Loucy (cell line): ENCODE results near the gene MICALL1.

Experiments used
- H2AFZ ChIP-seq: fragments of 200-600 bp; sonication (generic); 2 replicates; pipeline ENCODE4 v1.6.0; 2016; ENCODE audit warnings: antibody characterized with exemption, mild to moderate bottlenecking, low read length, moderate library complexity
- H3F3A ChIP-seq: fragments of 200-600 bp; 2 replicates; pipeline ENCODE4 v1.6.0; 2016; ENCODE audit warnings: antibody characterized with exemption, low read depth, mild to moderate bottlenecking
- H3K27me3 ChIP-seq: fragments of 200-600 bp; sonication (generic); 2 replicates; pipeline ENCODE4 v1.6.1; 2014; ENCODE audit warnings: low read length, mild to moderate bottlenecking; ENCODE audit not compliant: insufficient read depth, poor library complexity, severe bottlenecking
- H3K36me3 ChIP-seq: fragments of 200-600 bp; sonication (generic); 2 replicates; pipeline ENCODE4 v1.6.1; 2016; ENCODE audit warnings: low read length; ENCODE audit not compliant: insufficient read depth
- H3K4me1 ChIP-seq: fragments of 200-600 bp; sonication (generic); 2 replicates; pipeline ENCODE4 v1.5.1; 2014; ENCODE audit warnings: low read length, mild to moderate bottlenecking; ENCODE audit not compliant: insufficient read depth, poor library complexity, severe bottlenecking
- H3K4me2 ChIP-seq: fragments of 200-600 bp; sonication (generic); 2 replicates; pipeline ENCODE4 v1.6.0; 2014; ENCODE audit warnings: antibody characterized with exemption, low read length, low read depth, mild to moderate bottlenecking; ENCODE audit not compliant: poor library complexity, severe bottlenecking
- H3K4me3 ChIP-seq: fragments of 200-600 bp; sonication (generic); 2 replicates; pipeline ENCODE4 v1.5.1; 2014; ENCODE audit warnings: low read length, mild to moderate bottlenecking, mixed read lengths; ENCODE audit not compliant: poor library complexity, severe bottlenecking
- H3K79me2 ChIP-seq: fragments of 200-600 bp; sonication (generic); 2 replicates; pipeline ENCODE4 v1.6.1; 2014; ENCODE audit warnings: low read length; ENCODE audit not compliant: insufficient read depth
- H3K9ac ChIP-seq: fragments of 200-600 bp; sonication (generic); 2 replicates; pipeline ENCODE4 v1.6.0; 2014; ENCODE audit warnings: mild to moderate bottlenecking, low read depth, low read length, moderate library complexity; ENCODE audit not compliant: poor library complexity, severe bottlenecking
- H3K9me2 ChIP-seq: fragments of 200-600 bp; sonication (generic); replicated peaks from 2 replicates; pipeline ENCODE4 v1.6.1; 2016; ENCODE audit warnings: low read depth, low read length, mixed read lengths
- H3K9me3 ChIP-seq: fragments of 200-600 bp; sonication (generic); 2 replicates; pipeline ENCODE4 v1.6.1; 2014; ENCODE audit warnings: mild to moderate bottlenecking, antibody characterized with exemption, low read length, low read depth; ENCODE audit not compliant: insufficient read depth
- H4K20me1 ChIP-seq: fragments of 200-600 bp; sonication (generic); 2 replicates; pipeline ENCODE4 v1.6.0; 2014; ENCODE audit warnings: antibody characterized with exemption, low read length, mild to moderate bottlenecking; ENCODE audit not compliant: insufficient read depth, poor library complexity, severe bottlenecking
- EZH2phosphoT487 ChIP-seq: fragments of 200-600 bp; IDR thresholded peaks from 2 replicates; pipeline ENCODE4 v1.6.1; 2018; ENCODE audit warnings: antibody characterized with exemption, mild to moderate bottlenecking, moderate library complexity, borderline replicate concordance
- TF ChIP-seq, protein P1 (sequence below): fragments of 200-600 bp; sonication (generic); conservative IDR thresholded peaks from 2 replicates; pipeline ENCODE4 v1.5.1; 2014; ENCODE audit warnings: mild to moderate bottlenecking, antibody characterized with exemption, low read length

The MICALL1 gene

DNA sequence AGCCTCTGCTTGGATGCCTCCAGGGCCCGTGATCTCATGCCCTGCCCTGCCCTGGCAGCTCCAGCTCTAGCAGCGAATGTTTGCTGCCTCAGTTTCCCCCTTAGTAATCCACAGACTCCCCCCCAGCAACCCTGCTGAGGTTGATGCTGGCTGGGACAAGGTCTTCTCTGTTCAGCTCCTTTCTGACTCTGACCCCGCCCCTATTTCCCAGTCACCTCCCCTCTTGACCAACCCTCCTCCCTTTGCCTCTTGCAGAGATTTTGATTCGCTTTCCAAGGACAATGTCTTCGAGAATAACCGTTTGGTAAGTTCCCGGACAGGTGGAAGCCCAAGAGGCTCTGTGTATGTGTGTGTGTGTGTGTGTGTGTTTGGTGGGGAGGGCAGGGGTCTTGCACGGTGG lies 5.6 kb downstream of the MICALL1 start:
- Histone ChIP-seq H3K9me3 (no peaks in the 10 kb centered on the region), H4K20me1 (peaks cover 4% of the 10 kb centered on the region), H2AFZ (no peak overlapping the region), H3K4me3 (no peak overlapping the region), H3K4me2 (no peak overlapping the region), H3K9me2 (no peaks in the 10 kb centered on the region), H3K79me2 (peaks cover 29% of the 10 kb centered on the region), H3K27me3 (no peaks in the 10 kb centered on the region), H3K9ac (no peak overlapping the region), H3K4me1 (peaks cover 32% of the 10 kb centered on the region), H3F3A (no peaks in the 10 kb centered on the region), H3K36me3 (0 out of 2 replicates have a peak, but pooled peaks cover 5% of the 10 kb centered on the region)
- no peak for TF ChIP-seq EZH2phosphoT487

DNA sequence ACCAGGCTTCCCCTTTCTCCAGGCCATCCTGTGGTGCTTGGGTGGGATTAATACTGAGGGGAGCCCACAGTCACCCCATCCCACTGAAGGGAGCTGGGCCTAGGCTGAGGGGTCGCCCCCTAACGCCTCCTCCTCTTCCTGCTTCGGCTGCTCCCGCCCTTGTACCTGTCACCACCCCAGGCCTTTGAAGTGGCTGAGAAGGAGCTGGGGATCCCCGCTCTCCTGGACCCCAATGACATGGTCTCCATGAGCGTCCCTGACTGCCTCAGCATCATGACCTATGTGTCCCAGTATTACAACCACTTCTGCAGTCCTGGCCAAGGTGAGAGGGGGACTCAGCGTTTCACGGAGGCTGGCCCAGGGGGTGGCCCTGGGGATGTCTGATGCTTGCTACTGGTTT lies 6.1 kb downstream of the MICALL1 start:
- H3K9me3 ChIP-seq = no peaks in the 10 kb centered on the region
- no peak overlapping the region for H2AFZ ChIP-seq
- no peak overlapping the region for H3K4me2 ChIP-seq
- peaks cover 7% of the 10 kb centered on the region; the same call in 1 of the 2 replicates for H3K36me3 ChIP-seq
- TF ChIP-seq EZH2phosphoT487 = no peak
- TF ChIP-seq, protein P1, sequence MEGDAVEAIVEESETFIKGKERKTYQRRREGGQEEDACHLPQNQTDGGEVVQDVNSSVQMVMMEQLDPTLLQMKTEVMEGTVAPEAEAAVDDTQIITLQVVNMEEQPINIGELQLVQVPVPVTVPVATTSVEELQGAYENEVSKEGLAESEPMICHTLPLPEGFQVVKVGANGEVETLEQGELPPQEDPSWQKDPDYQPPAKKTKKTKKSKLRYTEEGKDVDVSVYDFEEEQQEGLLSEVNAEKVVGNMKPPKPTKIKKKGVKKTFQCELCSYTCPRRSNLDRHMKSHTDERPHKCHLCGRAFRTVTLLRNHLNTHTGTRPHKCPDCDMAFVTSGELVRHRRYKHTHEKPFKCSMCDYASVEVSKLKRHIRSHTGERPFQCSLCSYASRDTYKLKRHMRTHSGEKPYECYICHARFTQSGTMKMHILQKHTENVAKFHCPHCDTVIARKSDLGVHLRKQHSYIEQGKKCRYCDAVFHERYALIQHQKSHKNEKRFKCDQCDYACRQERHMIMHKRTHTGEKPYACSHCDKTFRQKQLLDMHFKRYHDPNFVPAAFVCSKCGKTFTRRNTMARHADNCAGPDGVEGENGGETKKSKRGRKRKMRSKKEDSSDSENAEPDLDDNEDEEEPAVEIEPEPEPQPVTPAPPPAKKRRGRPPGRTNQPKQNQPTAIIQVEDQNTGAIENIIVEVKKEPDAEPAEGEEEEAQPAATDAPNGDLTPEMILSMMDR = no peak
- H3K79me2 ChIP-seq = peaks cover 25% of the 10 kb centered on the region; the same call in 1 of the 2 replicates
- no peaks in the 10 kb centered on the region for H3F3A ChIP-seq
- H3K9me2 ChIP-seq = no peaks in the 10 kb centered on the region
- no peak overlapping the region for H3K9ac ChIP-seq
- H3K4me3 ChIP-seq = no peak overlapping the region
- peaks cover 27% of the 10 kb centered on the region for H3K4me1 ChIP-seq
- H4K20me1 ChIP-seq = peaks cover 4% of the 10 kb centered on the region
- no peaks in the 10 kb centered on the region for H3K27me3 ChIP-seq

- TF ChIP-seq, protein P1 = no peak
- TF ChIP-seq EZH2phosphoT487 = no peak
- Histone ChIP-seq H3K4me1 (peaks cover 18% of the 10 kb centered on the region), H3K79me2 (peaks cover 14% of the 10 kb centered on the region; the same call in 1 of the 2 replicates), H3K4me3 (no peak overlapping the region), H3K9ac (no peak overlapping the region), H3K9me3 (no peaks in the 10 kb centered on the region), H3K9me2 (no peaks in the 10 kb centered on the region), H3K4me2 (no peak overlapping the region), H3K27me3 (no peaks in the 10 kb centered on the region), H2AFZ (no peak overlapping the region), H3K36me3 (peaks cover 12% of the 10 kb centered on the region; the same call in 1 of the 2 replicates), H4K20me1 (peaks cover 4% of the 10 kb centered on the region), H3F3A (no peaks in the 10 kb centered on the region)
Observed at GRCh38 chr22:37913233-37913721, 7.2 kb downstream of the MICALL1 start.

DNA sequence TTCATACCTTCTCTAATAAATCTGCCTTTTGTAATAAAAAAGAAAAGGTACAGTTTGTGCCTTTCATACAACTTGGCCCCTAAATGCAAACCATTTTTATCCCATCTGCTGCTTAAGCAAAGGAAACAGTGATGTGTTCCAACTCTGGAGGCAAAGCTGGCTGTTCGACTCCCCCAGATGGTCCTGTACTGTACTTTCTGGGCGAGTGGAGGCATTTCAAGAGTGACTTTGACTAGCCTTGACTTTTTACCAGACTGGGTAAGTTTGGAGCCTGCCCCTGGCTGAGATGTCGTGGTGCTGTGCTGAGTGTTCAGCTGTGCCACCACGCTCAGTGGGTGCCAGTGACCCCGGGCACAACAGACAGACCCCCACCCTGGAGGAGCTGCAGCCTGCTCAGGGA lies 10.2 kb downstream of the MICALL1 start:
- H3K9ac ChIP-seq = no peak overlapping the region
- no peak overlapping the region for H2AFZ ChIP-seq
- H3K36me3 ChIP-seq = peaks cover 17% of the 10 kb centered on the region; the same call in 1 of the 2 replicates
- peaks cover 4% of the 10 kb centered on the region for H4K20me1 ChIP-seq
- peaks cover 2% of the 10 kb centered on the region for H3K4me1 ChIP-seq
- no peaks in the 10 kb centered on the region for H3K9me2 ChIP-seq
- TF ChIP-seq, protein P1 = no peak
- TF ChIP-seq EZH2phosphoT487 = no peak
- no peak overlapping the region for H3K4me2 ChIP-seq
- H3K27me3 ChIP-seq = no peaks in the 10 kb centered on the region
- H3K79me2 ChIP-seq = no peaks in the 10 kb centered on the region
- H3F3A ChIP-seq = no peaks in the 10 kb centered on the region
- no peaks in the 10 kb centered on the region for H3K9me3 ChIP-seq
- H3K4me3 ChIP-seq = no peak overlapping the region
